GM21717 (cell line): Measurements from ENCODE around the gene SPACA9.

ENCODE experiments used
- ATAC-seq: cut with Tn5 transposase; IDR thresholded peaks from one replicate; pipeline ENCODE4 v1.9.1; 2021; ENCODE audit warnings: mild to moderate bottlenecking, moderate library complexity; ENCODE audit not compliant: unreplicated experiment

Gene SPACA9

GRCh38 chr9:132935026-132935425, 56.3 kb downstream of the SPACA9 start:
- no peak for ATAC-seq

GRCh38 chr9:132937463-132937901, 58.8 kb downstream of the SPACA9 start:
- ATAC-seq: no peak

- no peak for ATAC-seq
These were observed 60.5 kb downstream of the SPACA9 start for GRCh38 chr9:132939169-132939568.
